Measurements from ENCODE around the gene HNRNPUL1. TPM values are rescaled to one million over a fixed set of nuclear protein-coding genes. Genes with fewer than 3 reads are reported as not detected.

The HNRNPUL1 gene
- total and polyA plus RNA-seq, 9 of the 15 experiments (the other 6 are each of a cell fraction or from before 2014, with no cell fraction given) = 7.3 to 211 (median 85.0) TPM

- in situ Hi-C loops (cut with MboI) = no loop called here
- Histone ChIP-seq H3K4me1 (replicated peaks in 1 of 2; ENCODE audit: control insufficient read depth in 2 of 2, insufficient read depth in 2 of 2, low read length in 2 of 2) (peaks cover 65 to 72% of the 10 kb centered on the region in 2 experiments), H3K36me3 (ENCODE audit: control insufficient read depth, insufficient read depth, low read length) (peaks cover 73% of the 10 kb centered on the region), H3K27me3 (ENCODE audit: control insufficient read depth in 2 of 2, insufficient read depth in 2 of 2, low read length in 2 of 2) (no peaks in the 10 kb centered on the region), H3K9ac (ENCODE audit: insufficient read depth in 1 of 2, low read depth in 2 of 2, low read length in 2 of 2) (peak overlapping the region in 1 of 2 experiments; percentile 81; a peak in 3 of 4 replicates), H3K27ac (ENCODE audit: extremely low read depth, low read depth, low read length) (peak overlapping the region; percentile 95; the same call in 2 of the 3 replicates), H3K9me1 (ENCODE audit: control insufficient read depth, insufficient read depth, low read length) (peaks cover 9% of the 10 kb centered on the region), H3K4me2 (ENCODE audit: insufficient read depth, low read length) (peak overlapping the region; percentile 74), H4K20me1 (replicated peaks; ENCODE audit: control insufficient read depth, insufficient read depth, low read length) (peaks cover 3% of the 10 kb centered on the region), H2AFZ (ENCODE audit: low read depth, low read length) (no peak overlapping the region), H3K79me2 (ENCODE audit: control insufficient read depth, insufficient read depth, low read length) (peaks cover 50% of the 10 kb centered on the region), H3K4me3 (no peak overlapping the region), H3K9me3 (replicated peaks; ENCODE audit: control insufficient read depth, insufficient read depth, low read depth, low read length) (no peaks in the 10 kb centered on the region)
- CTCF ChIA-PET (ENCODE audit: low intra/inter-chr PET ratio) = no interaction called here
- BruUV-seq (replicated peaks) = no TSS peak
- 75% methylated on average over 26 of the region's 30 CpGs for WGBS (ENCODE audit: insufficient coverage, low coverage, missing lambda C conversion rate)
- FAIRE-seq (peak; percentile 65), DNase-seq (ENCODE audit: extremely low read depth in 1 of 4, low spot score in 3 of 4) (peak in 1 of 4 experiments; percentile 33), ATAC-seq (no peak)
- intact Hi-C loops (cut with micrococcal nuclease) = loop anchor here (10.0 kb wide), 1 partner anchor 239 kb away; no protein-coding TSS in a partner anchor
- POLR2A ChIA-PET = interaction anchor here (0.9 to 1.4 kb wide), 3 partner anchors 15 to 25 kb away, joined by 3 to 4 read pairs (median 4); partner anchors contain the start of gene CCDC97
- TF ChIP-seq TRIM25 (IDR thresholded peaks at IDR 0.05; ENCODE audit: borderline replicate concordance) (no peak), MAX (CRISPR knock-in tag; IDR thresholded peaks at IDR 0.05) (peak; percentile 41; the same call in 1 of the 2 replicates), HNRNPK (IDR thresholded peaks at IDR 0.05; ENCODE audit: low read depth, low read length, poor library complexity, severe bottlenecking) (no peak), RBM22 (IDR thresholded peaks at IDR 0.05; ENCODE audit: low read depth, low read length, poor library complexity, severe bottlenecking) (peak; percentile 29), ARID4B (CRISPR knock-in tag; IDR thresholded peaks at IDR 0.05) (0 out of 2 replicates have a peak, but pooled peaks have one; percentile 26), FOXA3 (CRISPR knock-in tag; conservative IDR thresholded peaks at IDR 0.05 in 1 of 2, IDR thresholded peaks at IDR 0.05 in 1 of 2) (0 out of 4 replicates have a peak, but pooled peaks of 1 of the 2 experiments have one; percentile 17), HDGF (IDR thresholded peaks at IDR 0.05) (peak; percentile 75; the same call in 1 of the 2 replicates), POLR2G (IDR thresholded peaks at IDR 0.05; ENCODE audit: low read depth, low read length) (peak; percentile 74), OTX1 (CRISPR knock-in tag; IDR thresholded peaks at IDR 0.05) (0 out of 2 replicates have a peak, but pooled peaks have one; percentile 3), RBFOX2 (IDR thresholded peaks at IDR 0.05; ENCODE audit: low read depth, low read length) (peak; percentile 61), POLR2B (IDR thresholded peaks at IDR 0.05; ENCODE audit: low read depth, partially characterized antibody) (peak; percentile 21), ZNF232 (CRISPR knock-in tag; IDR thresholded peaks at IDR 0.05) (no peak)
Observed at GRCh38 chr19:41325947-41326706, 62.0 kb downstream of the HNRNPUL1 start.

Data from K562 (cell line).